GM18951 (cell line): ENCODE results near the gene DNPEP.
A peak's percentile ranks its signal among the peaks of the same experiment; 100 is the strongest.

ENCODE experiments used
- POLR2A ChIP-seq: IDR thresholded peaks from 4 replicates; pipeline ENCODE4 v1.6.1; 2011; ENCODE audit warnings: mild to moderate bottlenecking; ENCODE audit not compliant: insufficient read length, insufficient read depth; ENCODE audit errors: extremely low read depth
- in situ Hi-C: fragments of 300-500 bp; cut with MboI; formaldehyde crosslinking; loops from one replicate; pipeline ENCODE4 v1.12.0; 2022; ENCODE audit warnings: low sequenced_read_pairs, mixed read lengths, inconsistent platforms; ENCODE audit not compliant: unreplicated experiment

Gene DNPEP

GRCh38 chr2:219387306-219388120 is at the start of gene DNPEP:
Gene DNPEP (minus strand): TSS chr2:219387912. CDS start chr2:219387794, 118 bp downstream.
- TF ChIP-seq POLR2A: peak; percentile 60
- in situ Hi-C loops: no loop called here

GRCh38 chr2:219437141-219437540 is 49.4 kb upstream of the DNPEP start:
- in situ Hi-C loops: no loop called here
- TF ChIP-seq POLR2A: no peak

GRCh38 chr2:219436491-219436890 is 48.8 kb upstream of the DNPEP start:
- in situ Hi-C loops: no loop called here
- TF ChIP-seq POLR2A: no peak

- TF ChIP-seq POLR2A: no peak
- in situ Hi-C loops: no loop called here
These were observed 48.0 kb upstream of the DNPEP start for GRCh38 chr2:219435701-219436100.

GRCh38 chr2:219434718-219435525 is 47.2 kb upstream of the DNPEP start, which contains the start of gene SPEG:
Gene SPEG (plus strand): TSS chr2:219434843. CDS start chr2:219434978, 135 bp downstream.
- no peak for TF ChIP-seq POLR2A
- in situ Hi-C loops: no loop called here

GRCh38 chr2:219434468-219434717 is 46.7 kb upstream of the DNPEP start:
- TF ChIP-seq POLR2A: no peak
- in situ Hi-C loops: no loop called here

- no peak for TF ChIP-seq POLR2A
- in situ Hi-C loops: no loop called here
These were observed 46.2 kb upstream of the DNPEP start for GRCh38 chr2:219433666-219434467.

- no peak for TF ChIP-seq POLR2A
These were observed 43.2 kb upstream of the DNPEP start for GRCh38 chr2:219430633-219431615.

GRCh38 chr2:219429958-219430606 is 42.4 kb upstream of the DNPEP start:
- in situ Hi-C loops: no loop called here
- no peak for TF ChIP-seq POLR2A

More at GRCh38 chr2:219430633-219431615, 43.2 kb upstream of the DNPEP start:
- in situ Hi-C loops: no loop called here

- TF ChIP-seq POLR2A: no peak
- in situ Hi-C loops: no loop called here
These were observed 40.8 kb upstream of the DNPEP start for GRCh38 chr2:219428469-219428868.

- in situ Hi-C loops: no loop called here
- no peak for TF ChIP-seq POLR2A
These were observed 38.9 kb upstream of the DNPEP start for GRCh38 chr2:219426534-219427136.

- no peak for TF ChIP-seq POLR2A
- in situ Hi-C loops: no loop called here
These were observed 38.3 kb upstream of the DNPEP start for GRCh38 chr2:219426068-219426443.
